ENCODE measurements around the gene CRTC2.

CRTC2 gene

DNA sequence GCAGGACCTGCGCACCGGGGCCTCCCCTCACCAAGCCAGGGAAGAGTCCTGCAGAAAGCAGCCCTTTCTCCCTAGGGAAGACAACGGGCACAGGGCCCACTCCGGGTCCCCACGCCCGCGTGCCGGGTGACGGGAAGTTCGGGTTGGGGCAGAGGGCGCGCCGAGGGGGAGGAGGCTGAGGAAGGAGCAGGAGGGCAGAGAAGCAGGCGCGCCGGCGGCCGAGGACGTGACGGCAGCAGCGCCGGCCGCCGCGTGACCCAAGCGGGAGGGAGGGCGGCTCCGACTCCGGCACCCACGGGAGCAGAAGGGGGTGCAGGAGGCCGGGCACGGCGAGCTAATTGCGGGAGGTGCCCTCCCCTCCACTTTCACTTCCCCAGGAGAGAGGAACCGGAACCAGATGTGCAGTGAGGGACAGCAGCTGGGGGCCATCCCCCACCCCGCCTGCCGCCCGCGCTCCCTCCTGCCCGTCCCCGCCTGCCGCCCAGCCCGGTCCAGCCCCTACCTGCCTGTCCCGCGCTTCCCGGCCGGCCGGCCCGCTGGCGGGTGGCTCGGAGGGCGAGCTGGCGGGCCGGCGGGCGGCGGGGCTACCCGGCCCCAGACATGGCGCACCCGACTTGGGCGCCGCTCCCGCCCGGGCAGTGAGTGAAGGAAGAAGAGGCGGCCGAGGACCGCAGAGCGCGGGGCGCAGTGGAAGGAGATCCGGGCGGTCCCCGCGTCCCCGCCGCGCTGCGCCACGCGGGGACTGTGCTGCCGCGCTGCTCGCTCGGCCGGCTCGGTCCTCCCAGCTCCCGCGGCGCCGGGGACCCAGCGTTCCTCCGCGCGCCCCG, 12.4 kb downstream of the CRTC2 start:
- H3K4me1 Mint-ChIP-seq, result peaks cover 25% of the 10 kb centered on the region
- no peaks in the 10 kb centered on the region for H3K27me3 Mint-ChIP-seq
- peak overlapping the region; percentile 91 for H3K4me3 Mint-ChIP-seq
- peak overlapping the region; percentile 92 for H3K27ac Mint-ChIP-seq
- no peaks in the 10 kb centered on the region for H3K9me3 Mint-ChIP-seq
- ATAC-seq (peak; percentile 55), DNase-seq (peak; percentile 80)
- peaks cover 42% of the 10 kb centered on the region for H3K36me3 Mint-ChIP-seq (ENCODE audit: low read depth)

DNA sequence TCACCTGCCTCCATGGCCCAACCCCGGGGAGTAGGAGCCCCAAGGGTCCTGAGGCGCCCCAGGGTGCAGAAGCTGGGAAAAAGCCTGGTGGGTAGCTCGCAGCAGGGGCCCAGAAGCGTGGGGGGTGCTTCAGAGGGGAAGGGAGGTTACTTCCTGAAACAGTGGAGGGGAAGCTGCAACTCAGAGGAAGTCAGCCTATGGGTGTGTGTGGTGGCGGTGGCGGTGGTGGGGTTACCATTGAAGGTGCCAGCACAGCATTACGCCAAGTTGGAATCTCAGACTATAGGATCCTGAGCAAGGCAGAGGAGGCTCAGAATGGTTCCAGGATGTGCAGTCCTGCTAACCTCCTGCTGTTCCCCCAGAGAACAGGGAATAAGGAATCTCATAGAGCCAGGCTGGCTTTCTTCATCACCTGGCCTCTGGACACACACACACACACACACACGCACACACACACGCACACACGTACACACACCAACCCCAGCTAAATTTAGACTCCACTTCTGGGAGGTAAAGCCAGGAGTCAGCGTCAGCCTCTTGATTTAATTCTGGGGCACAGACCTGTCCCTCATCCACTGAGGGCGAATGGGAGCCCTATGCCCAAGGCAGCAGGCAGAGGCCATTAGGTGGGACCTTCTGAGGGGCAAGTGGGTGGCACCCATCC, 13.1 kb downstream of the CRTC2 start:
- H3K36me3 Mint-ChIP-seq (ENCODE audit: low read depth), result peaks cover 45% of the 10 kb centered on the region

DNA sequence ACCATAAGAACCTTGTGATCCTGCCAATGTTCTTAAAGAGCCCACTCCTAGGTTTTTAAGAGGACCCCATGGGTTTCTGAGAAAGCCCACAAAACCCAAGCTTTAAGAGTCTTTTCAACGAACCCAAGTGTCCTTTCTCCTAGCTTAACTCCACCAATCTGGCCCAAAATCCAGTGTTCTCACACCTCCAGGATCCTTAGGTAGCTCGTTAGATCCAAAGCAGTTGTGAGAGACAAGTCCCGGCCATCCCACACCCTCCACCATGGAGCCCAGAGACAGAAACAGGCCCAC, 13.6 kb downstream of the CRTC2 start:
- peak overlapping the region; percentile 92 for H3K27ac Mint-ChIP-seq
- no peaks in the 10 kb centered on the region for H3K27me3 Mint-ChIP-seq
- H3K9me3 Mint-ChIP-seq, result no peaks in the 10 kb centered on the region
- peaks cover 25% of the 10 kb centered on the region for H3K4me1 Mint-ChIP-seq
- ATAC-seq (peak; percentile 0), DNase-seq (no peak)
- H3K36me3 Mint-ChIP-seq (ENCODE audit: low read depth), result peaks cover 44% of the 10 kb centered on the region
- H3K4me3 Mint-ChIP-seq, result peak overlapping the region; percentile 91

More for the DNA sequence above, 13.1 kb downstream of the CRTC2 start:
- Mint-ChIP-seq H3K27ac (peak overlapping the region; percentile 92), H3K4me1 (peaks cover 25% of the 10 kb centered on the region), H3K9me3 (no peaks in the 10 kb centered on the region), H3K4me3 (peak overlapping the region; percentile 91), H3K27me3 (no peaks in the 10 kb centered on the region)
- peak; percentile 76 for ATAC-seq
- DNase-seq, result peak; percentile 78

DNA sequence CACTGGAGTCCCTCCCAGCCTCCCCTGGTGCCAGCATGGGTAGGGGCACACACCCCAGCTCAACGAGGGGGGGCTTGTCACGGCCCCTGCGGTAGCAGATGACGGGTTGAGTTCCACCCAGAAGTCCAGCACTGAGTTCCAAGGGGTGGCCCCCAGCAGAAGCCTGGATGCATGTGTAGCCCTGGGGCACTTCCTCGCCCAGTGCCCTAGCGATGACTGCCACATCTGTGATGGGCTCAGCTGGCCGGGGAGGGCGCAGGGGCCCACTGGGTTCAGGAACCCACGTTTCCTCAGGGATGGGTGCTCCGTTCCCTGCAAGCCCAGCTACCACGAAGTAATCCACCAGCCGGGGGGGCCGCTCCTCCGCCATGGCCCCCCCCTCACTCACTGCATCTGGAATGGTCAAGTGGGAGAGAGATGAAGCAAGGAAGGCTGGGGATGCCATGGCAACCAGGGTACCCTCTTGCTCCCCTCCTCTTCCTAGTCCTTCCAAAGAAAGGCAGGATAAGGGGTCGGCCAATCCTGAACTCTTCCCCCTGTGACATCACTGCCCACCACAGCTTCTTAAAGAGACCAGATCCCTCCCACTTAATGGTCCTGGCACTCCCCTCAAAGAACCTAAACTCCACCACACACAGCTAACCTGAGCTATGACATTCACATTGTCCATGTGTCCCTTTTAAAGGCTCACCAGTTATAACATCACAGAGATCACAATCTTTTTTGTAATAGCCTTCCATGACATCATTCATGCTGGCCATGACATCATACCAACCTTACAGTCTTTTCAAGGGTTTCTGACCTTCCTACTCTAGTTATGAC, 14.2 kb downstream of the CRTC2 start:
- peaks cover 25% of the 10 kb centered on the region for H3K4me1 Mint-ChIP-seq
- peak overlapping the region; percentile 91 for H3K4me3 Mint-ChIP-seq
- ATAC-seq (no peak), DNase-seq (no peak)
- H3K36me3 Mint-ChIP-seq (ENCODE audit: low read depth), result peaks cover 46% of the 10 kb centered on the region
- H3K9me3 Mint-ChIP-seq, result no peaks in the 10 kb centered on the region
- peak overlapping the region; percentile 92 for H3K27ac Mint-ChIP-seq
- H3K27me3 Mint-ChIP-seq, result no peaks in the 10 kb centered on the region

- H3K36me3 Mint-ChIP-seq (ENCODE audit: low read depth), result peaks cover 47% of the 10 kb centered on the region
- DNase-seq (no peak), ATAC-seq (no peak)
- no peak overlapping the region for H3K4me3 Mint-ChIP-seq
- peaks cover 25% of the 10 kb centered on the region for H3K4me1 Mint-ChIP-seq
- H3K27ac Mint-ChIP-seq, result peak overlapping the region; percentile 65
- no peaks in the 10 kb centered on the region for H3K9me3 Mint-ChIP-seq
- H3K27me3 Mint-ChIP-seq, result no peaks in the 10 kb centered on the region
Measured at GRCh38 chr1:153942766-153943549, 15.5 kb downstream of the CRTC2 start.

GRCh38 chr1:153941826-153942725, 16.3 kb downstream of the CRTC2 start:
- Mint-ChIP-seq H3K36me3 (ENCODE audit: low read depth) (peaks cover 52% of the 10 kb centered on the region), H3K4me1 (peaks cover 23% of the 10 kb centered on the region), H3K27ac (no peak overlapping the region), H3K27me3 (no peaks in the 10 kb centered on the region), H3K4me3 (no peak overlapping the region), H3K9me3 (no peaks in the 10 kb centered on the region)
- DNase-seq (no peak), ATAC-seq (no peak)

DNA sequence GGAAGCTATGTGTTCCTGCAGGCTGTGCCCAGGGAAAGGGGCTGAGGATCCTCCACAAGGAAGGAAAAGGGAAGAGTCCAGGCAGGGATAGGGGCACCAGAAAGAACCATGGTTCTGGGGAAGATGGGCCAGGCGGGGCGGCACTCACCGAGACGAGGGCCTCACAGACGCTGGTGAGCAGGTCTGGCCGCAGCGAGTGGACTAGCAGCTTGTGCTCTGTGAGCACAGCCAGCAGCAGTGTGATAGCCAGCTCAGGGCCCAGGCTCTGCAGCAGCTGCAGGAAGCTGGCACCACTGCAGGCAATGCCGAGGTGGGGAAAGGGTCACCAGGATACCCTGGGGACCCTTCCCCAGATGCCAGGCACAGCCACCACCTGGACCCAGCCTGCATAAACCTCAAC, 17.7 kb downstream of the CRTC2 start:
- DNase-seq (no peak), ATAC-seq (no peak)
- Mint-ChIP-seq H3K4me1 (peaks cover 19% of the 10 kb centered on the region), H3K36me3 (ENCODE audit: low read depth) (peaks cover 60% of the 10 kb centered on the region), H3K9me3 (no peaks in the 10 kb centered on the region), H3K4me3 (no peak overlapping the region), H3K27ac (peak overlapping the region; percentile 16), H3K27me3 (no peaks in the 10 kb centered on the region)

- H3K36me3 Mint-ChIP-seq (ENCODE audit: low read depth), result peaks cover 62% of the 10 kb centered on the region
- H3K4me3 Mint-ChIP-seq, result no peak overlapping the region
- ATAC-seq, result no peak
- peaks cover 13% of the 10 kb centered on the region for H3K4me1 Mint-ChIP-seq
- H3K27ac Mint-ChIP-seq, result no peak overlapping the region
- no peaks in the 10 kb centered on the region for H3K27me3 Mint-ChIP-seq
- no peaks in the 10 kb centered on the region for H3K9me3 Mint-ChIP-seq
- DNase-seq, result no peak
Measured at GRCh38 chr1:153939476-153939875, 18.9 kb downstream of the CRTC2 start.

DNA sequence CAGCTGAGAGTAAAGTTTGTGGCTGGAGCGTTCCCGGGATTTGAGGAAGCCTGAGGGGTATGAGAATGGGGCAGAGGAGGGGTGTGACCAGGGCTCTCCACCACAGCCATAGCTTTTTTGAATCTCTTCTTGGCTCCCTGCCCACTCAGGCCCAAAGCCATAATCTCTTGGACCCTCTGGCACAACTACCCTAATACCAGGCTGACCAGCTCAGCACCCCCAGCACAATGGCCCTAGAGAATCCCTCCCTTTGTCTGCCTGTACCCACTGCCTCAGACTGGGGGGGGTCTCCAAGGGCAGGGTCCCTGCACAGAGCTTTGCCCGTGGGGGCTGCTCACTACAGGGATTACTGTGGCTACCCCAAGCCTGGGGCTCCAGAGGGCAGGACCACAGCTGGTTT, 19.4 kb downstream of the CRTC2 start:
- Mint-ChIP-seq H3K27me3 (no peaks in the 10 kb centered on the region), H3K9me3 (no peaks in the 10 kb centered on the region), H3K27ac (no peak overlapping the region), H3K4me1 (peaks cover 8% of the 10 kb centered on the region), H3K36me3 (ENCODE audit: low read depth) (peaks cover 63% of the 10 kb centered on the region), H3K4me3 (no peak overlapping the region)
- ATAC-seq, result no peak
- no peak for DNase-seq

- ATAC-seq (no peak), DNase-seq (no peak)
- Mint-ChIP-seq H3K4me1 (no peaks in the 10 kb centered on the region), H3K9me3 (no peaks in the 10 kb centered on the region), H3K27ac (no peak overlapping the region), H3K36me3 (ENCODE audit: low read depth) (peaks cover 52% of the 10 kb centered on the region), H3K4me3 (no peak overlapping the region), H3K27me3 (no peaks in the 10 kb centered on the region)
Measured at GRCh38 chr1:153937331-153937730, 21.1 kb downstream of the CRTC2 start.

- H3K9me3 Mint-ChIP-seq, result no peaks in the 10 kb centered on the region
- ATAC-seq (no peak), DNase-seq (no peak)
- no peaks in the 10 kb centered on the region for H3K27me3 Mint-ChIP-seq
- no peak overlapping the region for H3K4me3 Mint-ChIP-seq
- no peaks in the 10 kb centered on the region for H3K4me1 Mint-ChIP-seq
- H3K27ac Mint-ChIP-seq, result no peak overlapping the region
- peaks cover 46% of the 10 kb centered on the region for H3K36me3 Mint-ChIP-seq (ENCODE audit: low read depth)
Measured at GRCh38 chr1:153936011-153936802, 22.2 kb downstream of the CRTC2 start.

DNA sequence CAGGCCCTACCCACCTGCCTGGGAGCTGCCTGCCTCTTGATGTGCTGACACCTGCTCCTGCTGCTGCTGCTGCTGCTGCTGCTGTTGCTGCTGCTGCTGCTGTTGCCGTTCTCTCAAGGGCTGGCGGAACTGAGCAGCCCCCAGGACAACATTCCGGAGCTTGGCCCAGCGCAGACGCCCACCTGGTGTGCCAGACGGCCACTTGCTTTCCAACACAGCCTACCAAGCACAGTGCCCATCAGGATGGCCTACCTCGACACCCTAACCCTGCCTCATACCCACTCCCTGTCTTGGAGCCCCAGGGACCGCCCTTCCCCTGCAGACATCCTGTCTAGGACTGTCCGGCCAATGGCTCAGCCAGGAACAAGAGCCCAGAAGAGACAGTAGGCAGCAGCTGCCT, 23.7 kb downstream of the CRTC2 start:
- no peak for ATAC-seq
- Mint-ChIP-seq H3K36me3 (ENCODE audit: low read depth) (peaks cover 36% of the 10 kb centered on the region), H3K4me3 (no peak overlapping the region), H3K9me3 (no peaks in the 10 kb centered on the region), H3K27ac (no peak overlapping the region), H3K4me1 (no peaks in the 10 kb centered on the region), H3K27me3 (no peaks in the 10 kb centered on the region)
- no peak for DNase-seq

GRCh38 chr1:153933955-153934354, 24.5 kb downstream of the CRTC2 start:
- Mint-ChIP-seq H3K36me3 (ENCODE audit: low read depth) (peaks cover 31% of the 10 kb centered on the region), H3K4me3 (no peak overlapping the region), H3K4me1 (no peaks in the 10 kb centered on the region), H3K27ac (no peak overlapping the region), H3K27me3 (no peaks in the 10 kb centered on the region), H3K9me3 (no peaks in the 10 kb centered on the region)
- ATAC-seq (no peak), DNase-seq (no peak)

Measured in activated naive CD8-positive, alpha-beta T cell treated with anti-CD3 and anti-CD28 coated beads, Interleukin-2, amount 50 U/mL, for 24 hours (primary cell).